Activated CD4-positive, alpha-beta T cell treated with anti-CD3 and anti-CD28 coated beads for 36 hours (primary cell): ENCODE measurements around the gene FIBIN. TPM values are rescaled to one million over a fixed set of nuclear protein-coding genes. Genes with fewer than 3 reads are reported as not detected.
"Not testable (repeated sequence)": the region's sequence is repeated elsewhere in the genome, so short reads cannot be mapped to it uniquely, and the experiment has no call there.

Experiments used
- ATAC-seq: fragments of 200-7000 bp; cut with Tn5 transposase; one replicate; pipeline ENCODE4 v1.10.0; 2021; ENCODE audit warnings: mild to moderate bottlenecking, moderate library complexity
- CTCF ChIA-PET: fragments of 350-600 bp; sonication (Branson Sonifier 250); formaldehyde crosslinking; loops from one replicate; lab custom pipeline; 2021; ENCODE audit warnings: antibody characterized with exemption; lab: Charles Lee
- POLR2A ChIA-PET: fragments of 350-600 bp; sonication (Branson Sonifier 250); formaldehyde crosslinking; loops from one replicate; lab custom pipeline; 2021; ENCODE audit warnings: antibody characterized with exemption, inconsistent platforms; lab: Charles Lee
- DNase-seq: peaks from one replicate; pipeline ENCODE4 v3.0.0-alpha.2; 2020
- H3K27ac Mint-ChIP-seq: one replicate; pipeline ENCODE4 v1.8.0; 2021; ENCODE audit warnings: mixed read lengths
- H3K27me3 Mint-ChIP-seq: one replicate; pipeline ENCODE4 v1.8.0; 2021; ENCODE audit warnings: mixed read lengths
- H3K36me3 Mint-ChIP-seq: one replicate; pipeline ENCODE4 v1.8.0; 2021; ENCODE audit warnings: low read depth, mixed read lengths
- H3K4me1 Mint-ChIP-seq: one replicate; pipeline ENCODE4 v1.8.0; 2021; ENCODE audit warnings: mixed read lengths
- H3K4me3 Mint-ChIP-seq: one replicate; pipeline ENCODE4 v1.8.0; 2021; ENCODE audit warnings: mild to moderate bottlenecking, moderate library complexity, mixed read lengths
- H3K9me3 Mint-ChIP-seq: one replicate; pipeline ENCODE4 v1.8.0; 2021; ENCODE audit warnings: low read depth, mixed read lengths
- intact Hi-C, 2 experiments: fragments of 100-400 bp; cut with DNase I in 1 of 2; cut with micrococcal nuclease in 1 of 2; formaldehyde crosslinking; loops; one replicate each; pipeline versions ENCODE4 v1.14.2 to v1.15.1; 2022 to 2024; cut with DNase I, micrococcal nuclease
- total RNA-seq, 2 experiments: library from RNA; stranded (reverse); gene quantifications; one replicate each; pipeline ENCODE4 v1.2.3, GENCODE V29; 2021

Gene FIBIN
- total RNA-seq, 2 experiments from 2014 or later: not detected

GRCh38 chr11:26958005-26958701, 35.8 kb upstream of the FIBIN start:
- no peak for ATAC-seq
- intact Hi-C loops: no loop called here
- H3K36me3 Mint-ChIP-seq: no peaks in the 10 kb centered on the region
- H3K9me3 Mint-ChIP-seq: no peaks in the 10 kb centered on the region
- no peaks in the 10 kb centered on the region for H3K4me1 Mint-ChIP-seq
- no peak overlapping the region for H3K4me3 Mint-ChIP-seq
- no peak overlapping the region for H3K27ac Mint-ChIP-seq
- H3K27me3 Mint-ChIP-seq: no peaks in the 10 kb centered on the region
- DNase-seq: no peak
- CTCF ChIA-PET: no interaction called here
- POLR2A ChIA-PET: no interaction called here

GRCh38 chr11:26958702-26959049, 35.2 kb upstream of the FIBIN start:
- Mint-ChIP-seq H3K27me3 (no peaks in the 10 kb centered on the region), H3K9me3 (no peaks in the 10 kb centered on the region), H3K4me3 (no peak overlapping the region), H3K36me3 (no peaks in the 10 kb centered on the region), H3K4me1 (no peaks in the 10 kb centered on the region), H3K27ac (no peak overlapping the region)
- ChIA-PET POLR2A (no interaction called here), CTCF (no interaction called here)
- intact Hi-C loops: no loop called here
- ATAC-seq (no peak), DNase-seq (no peak)

GRCh38 chr11:26960281-26960680, 33.6 kb upstream of the FIBIN start:
- Mint-ChIP-seq H3K4me3 (no peak overlapping the region), H3K36me3 (no peaks in the 10 kb centered on the region)
- POLR2A ChIA-PET: no interaction called here

GRCh38 chr11:26963764-26964163, 30.1 kb upstream of the FIBIN start:
- no peaks in the 10 kb centered on the region for H3K4me1 Mint-ChIP-seq
- no peaks in the 10 kb centered on the region for H3K36me3 Mint-ChIP-seq
- no peaks in the 10 kb centered on the region for H3K27me3 Mint-ChIP-seq
- ChIA-PET POLR2A (no interaction called here), CTCF (no interaction called here)
- intact Hi-C loops: no loop called here
- no peak overlapping the region for H3K4me3 Mint-ChIP-seq
- H3K27ac Mint-ChIP-seq: no peak overlapping the region
- no peaks in the 10 kb centered on the region for H3K9me3 Mint-ChIP-seq
- no peak for DNase-seq
- ATAC-seq: no peak

More at GRCh38 chr11:26960281-26960680, 33.6 kb upstream of the FIBIN start:
- Mint-ChIP-seq H3K27me3 (no peaks in the 10 kb centered on the region), H3K9me3 (no peaks in the 10 kb centered on the region), H3K4me1 (no peaks in the 10 kb centered on the region), H3K27ac (no peak overlapping the region)
- DNase-seq (no peak), ATAC-seq (no peak)
- intact Hi-C loops: no loop called here
- CTCF ChIA-PET: no interaction called here

DNA sequence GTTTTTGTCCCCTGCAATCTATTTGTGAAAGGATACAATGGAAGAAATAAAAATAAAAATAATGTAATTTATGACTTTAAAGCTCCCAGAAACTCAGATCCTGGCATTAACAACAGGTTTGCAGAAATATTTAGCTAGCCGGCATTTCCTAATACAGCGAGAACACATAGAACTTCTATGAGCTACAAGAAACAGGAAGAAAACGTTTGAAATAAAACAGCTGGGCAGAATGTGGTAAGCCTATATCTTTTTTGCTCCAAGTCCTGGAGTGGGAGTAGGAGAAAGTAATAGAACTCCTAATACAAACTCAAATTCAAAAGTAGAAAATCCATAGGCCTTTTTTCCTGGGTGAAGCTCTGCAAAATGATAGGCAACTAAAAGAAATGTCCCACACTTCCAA, 29.6 kb upstream of the FIBIN start:
- Mint-ChIP-seq H3K4me3 (no peak overlapping the region), H3K4me1 (no peaks in the 10 kb centered on the region), H3K27me3 (no peaks in the 10 kb centered on the region), H3K9me3 (no peaks in the 10 kb centered on the region), H3K27ac (no peak overlapping the region), H3K36me3 (no peaks in the 10 kb centered on the region)
- POLR2A ChIA-PET: no interaction called here
- no peak for ATAC-seq
- DNase-seq: no peak
- CTCF ChIA-PET: no interaction called here
- intact Hi-C loops: no loop called here

DNA sequence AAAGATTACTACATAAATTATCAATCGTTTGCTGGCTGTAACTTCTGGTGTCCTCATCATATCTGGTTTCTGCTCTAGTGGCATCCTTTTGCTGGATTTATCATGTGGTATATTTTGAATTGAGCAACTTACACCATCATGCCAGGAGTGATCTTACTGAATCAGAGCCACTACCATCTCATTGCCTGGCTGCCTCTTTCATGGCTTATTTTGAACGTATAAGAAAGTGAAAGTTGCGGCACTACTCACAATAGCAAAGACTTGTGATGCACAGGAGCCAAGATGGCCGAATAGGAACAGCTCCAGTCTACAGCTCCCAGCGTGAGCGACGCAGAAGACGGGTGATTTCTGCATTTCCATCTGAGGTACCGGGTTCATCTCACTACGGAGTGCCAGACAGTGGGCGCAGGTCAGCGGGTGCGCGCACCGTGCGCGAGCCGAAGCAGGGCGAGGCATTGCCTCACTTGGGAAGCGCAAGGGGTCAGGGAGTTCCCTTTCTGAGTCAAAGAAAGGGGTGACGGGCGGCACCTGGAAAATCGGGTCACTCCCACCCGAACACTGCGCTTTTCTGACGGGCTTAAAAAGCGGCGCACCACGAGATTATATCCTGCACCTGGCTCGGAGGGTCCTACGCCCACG, 28.9 kb upstream of the FIBIN start:
- H3K36me3 Mint-ChIP-seq, H3K4me1 Mint-ChIP-seq, CTCF ChIA-PET, ATAC-seq, H3K4me3 Mint-ChIP-seq, POLR2A ChIA-PET, H3K27me3 Mint-ChIP-seq, intact Hi-C loops, H3K9me3 Mint-ChIP-seq, DNase-seq, H3K27ac Mint-ChIP-seq: not testable (repeated sequence)

GRCh38 chr11:26971961-26972360, 22.0 kb upstream of the FIBIN start:
- H3K36me3 Mint-ChIP-seq: no peaks in the 10 kb centered on the region
- ATAC-seq (no peak), DNase-seq (no peak)
- no peaks in the 10 kb centered on the region for H3K4me1 Mint-ChIP-seq
- POLR2A ChIA-PET: no interaction called here
- peaks cover 2% of the 10 kb centered on the region for H3K9me3 Mint-ChIP-seq
- H3K4me3 Mint-ChIP-seq: no peak overlapping the region
- CTCF ChIA-PET: interaction anchor here (1.0 kb wide), 1 partner anchor 10 kb away, joined by 3 read pairs; no protein-coding TSS in a partner anchor
- intact Hi-C loops: no loop called here
- H3K27me3 Mint-ChIP-seq: no peaks in the 10 kb centered on the region
- H3K27ac Mint-ChIP-seq: no peak overlapping the region

- H3K36me3 Mint-ChIP-seq: no peaks in the 10 kb centered on the region
- intact Hi-C loops: no loop called here
- DNase-seq (no peak), ATAC-seq (no peak)
- ChIA-PET POLR2A (no interaction called here), CTCF (no interaction called here)
- H3K4me1 Mint-ChIP-seq: no peaks in the 10 kb centered on the region
- H3K27ac Mint-ChIP-seq: no peak overlapping the region
- peaks cover 4% of the 10 kb centered on the region for H3K9me3 Mint-ChIP-seq
- no peak overlapping the region for H3K4me3 Mint-ChIP-seq
- H3K27me3 Mint-ChIP-seq: no peaks in the 10 kb centered on the region
These were observed 19.7 kb upstream of the FIBIN start for GRCh38 chr11:26974069-26974783.

DNA sequence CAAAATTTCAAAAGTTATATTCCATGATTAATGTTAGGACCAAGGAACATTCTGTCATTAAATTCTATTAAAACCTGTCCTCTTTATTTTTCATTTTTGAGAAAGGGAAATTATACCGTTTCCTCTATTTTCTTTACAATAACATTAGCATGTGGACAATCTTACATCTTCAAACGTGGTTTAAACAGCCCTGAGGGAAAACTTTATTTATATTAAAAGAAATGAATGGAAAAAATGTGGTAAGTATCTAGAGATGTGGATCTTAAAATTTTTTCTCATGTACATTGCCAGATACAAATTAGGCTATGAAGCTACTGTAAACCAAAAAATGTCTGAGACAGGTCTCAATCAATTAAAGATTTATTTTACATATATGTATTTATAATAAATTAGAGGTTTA, 18.9 kb upstream of the FIBIN start:
- intact Hi-C loops: no loop called here
- ChIA-PET CTCF (interaction anchor here (1.0 kb wide), 1 partner anchor 21 kb away, joined by 3 read pairs; no protein-coding TSS in a partner anchor), POLR2A (no interaction called here)
- Mint-ChIP-seq H3K4me3 (no peak overlapping the region), H3K27me3 (no peaks in the 10 kb centered on the region), H3K36me3 (no peaks in the 10 kb centered on the region), H3K9me3 (peaks cover 6% of the 10 kb centered on the region), H3K27ac (no peak overlapping the region), H3K4me1 (no peaks in the 10 kb centered on the region)
- ATAC-seq (no peak), DNase-seq (no peak)

- Mint-ChIP-seq H3K27me3 (no peaks in the 10 kb centered on the region), H3K27ac (no peak overlapping the region), H3K4me3 (no peak overlapping the region), H3K36me3 (no peaks in the 10 kb centered on the region), H3K9me3 (peaks cover 8% of the 10 kb centered on the region), H3K4me1 (no peaks in the 10 kb centered on the region)
- intact Hi-C loops: no loop called here
- ChIA-PET POLR2A (no interaction called here), CTCF (no interaction called here)
- DNase-seq (no peak), ATAC-seq (no peak)
These were observed 17.5 kb upstream of the FIBIN start for GRCh38 chr11:26976389-26976788.

- POLR2A ChIA-PET: not testable (repeated sequence)
These were observed 16.7 kb upstream of the FIBIN start for GRCh38 chr11:26977209-26977608.

DNA sequence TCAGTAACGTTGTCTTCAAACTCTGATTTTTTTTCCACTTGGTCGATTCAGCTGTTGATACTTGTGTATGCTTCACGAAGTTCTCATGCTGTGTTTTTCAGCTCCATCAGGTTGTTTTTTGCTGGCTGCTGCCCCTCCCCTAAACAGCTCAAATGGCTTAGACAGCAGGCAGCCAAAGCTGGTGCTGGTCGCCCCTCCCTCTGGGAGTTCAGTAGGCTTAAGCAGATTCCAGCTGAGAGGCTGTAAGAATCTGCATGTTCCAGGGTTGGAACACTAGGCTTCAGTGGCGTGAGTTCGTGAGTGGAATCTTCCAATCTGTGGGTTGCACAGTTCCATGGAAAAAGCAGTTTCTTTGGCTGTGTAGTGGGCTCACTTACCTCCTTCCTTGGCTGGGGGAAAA, 10.3 kb upstream of the FIBIN start:
- no peaks in the 10 kb centered on the region for H3K27me3 Mint-ChIP-seq
- intact Hi-C loops: no loop called here
- H3K4me1 Mint-ChIP-seq: no peaks in the 10 kb centered on the region
- no peak overlapping the region for H3K27ac Mint-ChIP-seq
- no peaks in the 10 kb centered on the region for H3K36me3 Mint-ChIP-seq
- no peak overlapping the region for H3K4me3 Mint-ChIP-seq
- no peak for ATAC-seq
- ChIA-PET CTCF (interaction anchor here (0.6 kb wide), 1 partner anchor 48 kb away, joined by 5 read pairs; no protein-coding TSS in a partner anchor), POLR2A (no interaction called here)
- H3K9me3 Mint-ChIP-seq: peaks cover 23% of the 10 kb centered on the region
- DNase-seq: no peak

More at GRCh38 chr11:26977209-26977608, 16.7 kb upstream of the FIBIN start:
- intact Hi-C loops, H3K4me1 Mint-ChIP-seq, ATAC-seq, CTCF ChIA-PET, H3K36me3 Mint-ChIP-seq, DNase-seq, H3K27ac Mint-ChIP-seq, H3K4me3 Mint-ChIP-seq, H3K27me3 Mint-ChIP-seq: not testable (repeated sequence)
- H3K9me3 Mint-ChIP-seq: peaks cover 14% of the 10 kb centered on the region
